NT2/D1 (cell line): ENCODE data around the gene PLSCR3.

Experiments used
- SUZ12 ChIP-seq: IDR thresholded peaks from 2 replicates; pipeline ENCODE4 v1.6.1; 2011; ENCODE audit not compliant: insufficient read length, insufficient read depth; ENCODE audit errors: extremely low read depth
- YY1 ChIP-seq: IDR thresholded peaks from 2 replicates; pipeline ENCODE4 v1.6.1; 2011; ENCODE audit not compliant: insufficient read length, insufficient read depth
- ZNF274 ChIP-seq: IDR thresholded peaks from 2 replicates; pipeline ENCODE4 v1.6.1; 2011; ENCODE audit warnings: mild to moderate bottlenecking, low read depth, low read length

DNA sequence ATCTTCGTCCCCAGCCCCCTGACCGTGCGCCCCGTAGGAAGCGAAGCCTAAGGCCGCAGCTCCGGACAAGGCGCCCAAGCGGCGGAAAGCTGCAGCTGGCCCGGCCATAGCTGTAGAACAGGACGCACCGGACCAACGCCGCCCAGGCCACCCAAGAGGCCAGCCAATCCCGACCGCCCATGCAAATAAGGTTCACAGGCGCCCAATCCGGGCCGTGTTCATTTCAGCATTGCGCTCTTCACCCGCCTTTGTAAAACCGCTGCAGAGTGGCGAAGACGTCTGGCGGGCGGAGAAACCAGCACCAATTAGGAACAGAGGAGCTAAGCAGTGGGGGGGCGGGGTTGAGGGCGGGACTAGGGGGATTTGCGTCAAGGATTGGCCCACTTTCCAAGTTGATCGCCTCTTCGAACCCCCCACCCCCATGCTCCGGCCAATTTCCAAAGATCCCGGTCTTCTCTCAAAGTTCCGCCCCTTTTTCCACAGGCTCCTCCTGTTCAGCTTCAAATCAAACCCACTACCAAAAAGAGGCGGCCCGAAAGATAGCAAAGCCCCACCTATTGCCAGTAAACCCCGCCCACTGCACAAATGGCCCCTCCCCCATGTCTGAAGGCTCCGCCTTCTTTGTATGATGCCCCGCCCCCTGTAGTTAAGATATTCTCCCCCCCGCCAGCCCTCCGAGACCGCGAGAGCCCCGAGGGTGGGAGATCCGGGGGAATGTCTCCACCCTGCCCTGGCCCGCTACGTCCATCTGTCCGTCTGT lies 9.8 kb upstream of the PLSCR3 start, which contains the start of gene TMEM256:
- TF ChIP-seq YY1 (peak; percentile 26), SUZ12 (no peak), ZNF274 (no peak)
